H1 (cell line): Measurements from ENCODE around the gene FAF2. TPM values are rescaled to one million over a fixed set of nuclear protein-coding genes. Genes with fewer than 3 reads are reported as not detected.
"Not testable (repeated sequence)": the region's sequence is repeated elsewhere in the genome, so short reads cannot be mapped to it uniquely, and the experiment has no call there.

Source experiments
- CTCF ChIA-PET: fragments of 300-600 bp; sonication (Branson Sonifier 250); formaldehyde crosslinking; loops from one replicate; lab custom pipeline; 2021; ENCODE audit not compliant: partially characterized antibody; lab: Charles Lee
- POLR2A ChIA-PET: fragments of 300-600 bp; sonication (Branson Sonifier 250); formaldehyde crosslinking; loops from one replicate; lab custom pipeline; 2021; ENCODE audit warnings: inconsistent platforms; ENCODE audit not compliant: partially characterized antibody; lab: Charles Lee
- DNase-seq, 2 experiments: peaks; one replicate each; pipeline versions ENCODE4 v3.0.0 to v3.0.0-alpha.2; 2010 to 2022; ENCODE audit warnings: low spot score in 2 of 2, low read depth in 1 of 2, mixed read lengths in 1 of 2
- FAIRE-seq: peaks from 2 replicates; lab custom pipeline; 2011; peaks lifted over from hg19 to GRCh38; lab: Jason Lieb, UNC
- H2AFZ ChIP-seq: 2 replicates; pipeline ENCODE4 v1.8.1; 2012; ENCODE audit warnings: low read length, inconsistent platforms
- H2AK5ac ChIP-seq: 2 replicates; pipeline ENCODE4 v1.6.1; 2013; ENCODE audit warnings: low read depth, low read length
- H2BK120ac ChIP-seq: replicated peaks from 2 replicates; pipeline ENCODE3; 2013; ENCODE audit warnings: low read depth, low read length, inconsistent platforms
- H2BK12ac ChIP-seq: 2 replicates; pipeline ENCODE4 v1.6.1; 2013; ENCODE audit warnings: low read depth, low read length
- H2BK15ac ChIP-seq: 2 replicates; pipeline ENCODE4 v1.6.1; 2013; ENCODE audit warnings: low read length
- H2BK20ac ChIP-seq: 2 replicates; pipeline ENCODE4 v1.6.1; 2013; ENCODE audit warnings: low read length
- H2BK5ac ChIP-seq: 2 replicates; pipeline ENCODE4 v1.6.1; 2013; ENCODE audit warnings: low read depth, low read length
- H3K14ac ChIP-seq: 2 replicates; pipeline ENCODE4 v1.6.1; 2013; ENCODE audit warnings: inconsistent platforms; ENCODE audit not compliant: insufficient read length
- H3K18ac ChIP-seq: 2 replicates; pipeline ENCODE4 v1.6.1; 2013; ENCODE audit warnings: low read length; ENCODE audit errors: extremely low read depth
- H3K23ac ChIP-seq: 2 replicates; pipeline ENCODE4 v1.6.1; 2013; ENCODE audit warnings: inconsistent platforms; ENCODE audit not compliant: insufficient read length
- H3K23me2 ChIP-seq: 2 replicates; pipeline ENCODE4 v1.6.1; 2013; ENCODE audit warnings: low read depth, low read length
- H3K27ac ChIP-seq: 2 replicates; pipeline ENCODE4 v1.6.1; 2011; ENCODE audit warnings: low read depth, low read length, inconsistent platforms
- H3K27me3 ChIP-seq, 4 experiments: replicated peaks in 1 of 4; 1 replicate in 1 of 4; 2 replicates in 3 of 4; pipeline versions ENCODE4 v1.6.1 to v1.8.1; 2011 to 2013; ENCODE audit warnings: low read length in 3 of 4, mild to moderate bottlenecking in 3 of 4, inconsistent platforms in 2 of 4, mixed read lengths in 2 of 4, moderate library complexity in 1 of 4; ENCODE audit not compliant: control insufficient read depth in 3 of 4, insufficient read depth in 3 of 4; ENCODE audit errors: extremely low read depth in 1 of 4
- H3K36me3 ChIP-seq, 4 experiments: 2 replicates each; pipeline versions ENCODE4 v1.6.1 to v1.8.1; 2011 to 2013; ENCODE audit warnings: mild to moderate bottlenecking in 4 of 4, low read length in 3 of 4, moderate library complexity in 2 of 4, control low read depth in 1 of 4, inconsistent platforms in 1 of 4; ENCODE audit not compliant: insufficient read depth in 4 of 4, control insufficient read depth in 2 of 4
- H3K4ac ChIP-seq: replicated peaks from 2 replicates; pipeline ENCODE3; 2013; ENCODE audit warnings: low read length, low read depth, mixed read lengths, inconsistent platforms; ENCODE audit not compliant: insufficient read length
- H3K4me1 ChIP-seq, 4 experiments: replicated peaks in 1 of 4; 1 replicate in 1 of 4; 2 replicates in 3 of 4; pipeline versions ENCODE4 v1.6.1 to v1.8.1; 2011 to 2013; ENCODE audit warnings: low read length in 3 of 4, inconsistent platforms in 2 of 4, mixed read lengths in 1 of 4; ENCODE audit not compliant: insufficient read depth in 4 of 4, control insufficient read depth in 3 of 4
- H3K4me2 ChIP-seq, 2 experiments: 2 replicates each; pipeline versions ENCODE4 v1.6.1 to v1.8.1; 2011 to 2013; ENCODE audit warnings: low read depth in 2 of 2, low read length in 2 of 2, control low read depth in 1 of 2, inconsistent platforms in 1 of 2, mild to moderate bottlenecking in 1 of 2; ENCODE audit not compliant: insufficient read depth in 1 of 2
- H3K4me3 ChIP-seq, 4 experiments: fragments of 200-600, 300-600 bp in 1 of 4; sonication (generic), shearing (Covaris generic), sonication (Bioruptor Twin) in 1 of 4; 2 replicates each; pipeline versions ENCODE4 v1.5.1 to v1.8.1; 2011 to 2016; ENCODE audit warnings: low read length in 4 of 4, low read depth in 3 of 4, control low read depth in 2 of 4, inconsistent platforms in 2 of 4, mild to moderate bottlenecking in 2 of 4, mixed read lengths in 1 of 4, moderate library complexity in 1 of 4; ENCODE audit not compliant: insufficient read depth in 2 of 4; ENCODE audit errors: extremely low read depth in 1 of 4
- H3K56ac ChIP-seq: replicated peaks from 2 replicates; pipeline ENCODE3; 2013; ENCODE audit warnings: low read depth, mild to moderate bottlenecking, mixed read lengths, low read length, inconsistent platforms; ENCODE audit not compliant: insufficient read length
- H3K79me1 ChIP-seq: 2 replicates; pipeline ENCODE4 v1.6.1; 2013; ENCODE audit warnings: low read depth, low read length, control low read depth
- H3K79me2 ChIP-seq, 2 experiments: 2 replicates each; pipeline versions ENCODE4 v1.6.1 to v1.8.1; 2012 to 2013; ENCODE audit warnings: low read length in 2 of 2, mild to moderate bottlenecking in 2 of 2, inconsistent platforms in 1 of 2; ENCODE audit not compliant: insufficient read depth in 2 of 2, control insufficient read depth in 1 of 2
- H3K9ac ChIP-seq, 4 experiments: replicated peaks in 1 of 4; 1 replicate in 1 of 4; 2 replicates in 3 of 4; pipeline versions ENCODE4 v1.6.1 to v1.8.1; 2011 to 2013; ENCODE audit warnings: low read depth in 3 of 4, low read length in 3 of 4, control low read depth in 2 of 4, mild to moderate bottlenecking in 2 of 4, moderate library complexity in 2 of 4, inconsistent platforms in 1 of 4; ENCODE audit errors: extremely low read depth in 1 of 4
- H3K9me3 ChIP-seq, 2 experiments: 2 replicates each; pipeline versions ENCODE4 v1.6.1 to v1.8.1; 2012 to 2013; ENCODE audit warnings: mild to moderate bottlenecking in 2 of 2, moderate library complexity in 2 of 2, control low read depth in 1 of 2, inconsistent platforms in 1 of 2, low read depth in 1 of 2, low read length in 1 of 2, mixed read lengths in 1 of 2; ENCODE audit not compliant: insufficient read depth in 2 of 2
- H4K20me1 ChIP-seq, 2 experiments: replicated peaks in 1 of 2; 2 replicates each; pipeline versions ENCODE3 to v1.8.1; 2011 to 2013; ENCODE audit warnings: inconsistent platforms in 2 of 2, low read length in 2 of 2, mild to moderate bottlenecking in 1 of 2; ENCODE audit not compliant: insufficient read depth in 2 of 2, control insufficient read depth in 1 of 2
- H4K5ac ChIP-seq: 2 replicates; pipeline ENCODE4 v1.6.1; 2013; ENCODE audit warnings: low read length, low read depth, mixed read lengths, inconsistent platforms; ENCODE audit not compliant: insufficient read length
- H4K8ac ChIP-seq: 2 replicates; pipeline ENCODE4 v1.8.0; 2013; ENCODE audit warnings: mild to moderate bottlenecking, moderate library complexity, low read length, inconsistent platforms; ENCODE audit not compliant: insufficient read depth; ENCODE audit errors: extremely low read depth
- H4K91ac ChIP-seq: replicated peaks from 2 replicates; pipeline ENCODE3; 2013; ENCODE audit warnings: low read length, mixed read lengths, inconsistent platforms; ENCODE audit not compliant: insufficient read length
- WGBS, 2 experiments: shearing (Covaris generic) in 1 of 2; methylation state at CpG; one replicate each; pipeline versions ENCODE4 v1.1.6 to v1.1.7; 2013 to 2015; ENCODE audit warnings: low lambda C conversion rate in 2 of 2, mixed read lengths in 2 of 2, inconsistent platforms in 1 of 2, low coverage in 1 of 2, missing lambda C conversion rate in 1 of 2; ENCODE audit not compliant: insufficient replicate concordance in 2 of 2, insufficient coverage in 1 of 2, insufficient read length in 1 of 2; ENCODE audit errors: extremely low coverage in 1 of 2, missing lambda C conversion rate in 1 of 2; 5-methylcytosine and 5-hydroxymethylcytosine counted together
- polyA plus RNA-seq, 7 experiments: library from polyadenylated mRNA; depleted of rRNA in 3 of 7; stranded (reverse) in 5 of 7; unstranded in 2 of 7; fragments of >200 nt in 5 of 7; fragments of 200-250 nt in 2 of 7; gene quantifications; 1 replicate in 5 of 7; 2 replicates in 1 of 7; 4 replicates in 1 of 7; pipeline versions ENCODE4 v1.2.1 to v1.2.3, GENCODE V29; 2011 to 2013; ENCODE audit warnings: missing spikeins in 2 of 7, mixed read lengths in 2 of 7
- total RNA-seq: library from RNA; stranded (reverse); fragmentation: NEBNext Ultra II Directional; extraction: Animal tissue kit (Norgen Biotek cat#: 25700); gene quantifications from 2 replicates; pipeline ENCODE4 v1.2.1, GENCODE V29; 2021

Gene FAF2
- total and polyA plus RNA-seq, 2 of the 8 experiments (the other 6 are each of a cell fraction or from before 2014, with no cell fraction given), result 20.8 to 35.8 TPM

DNA sequence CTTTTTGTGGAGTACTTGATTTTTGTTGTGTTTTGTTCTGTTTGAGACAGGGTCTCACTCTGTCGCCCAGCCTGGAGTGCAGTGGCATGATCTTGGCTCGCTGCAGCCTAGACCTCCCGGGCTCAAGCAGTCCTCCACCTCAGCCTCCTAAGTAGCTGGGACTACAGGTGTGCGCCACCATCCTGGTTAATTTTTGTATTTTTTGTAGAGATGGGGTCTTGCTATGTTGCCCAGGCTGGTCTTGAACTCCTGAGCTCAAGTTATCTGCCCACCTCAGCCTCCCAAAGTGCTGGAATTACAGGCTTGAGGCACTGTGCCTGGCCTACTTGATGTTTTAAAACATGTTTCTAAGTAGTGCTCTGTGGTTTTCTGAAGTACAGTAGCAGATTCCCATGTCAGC is 39.0 kb downstream of the FAF2 start:
- H2AK5ac ChIP-seq, H4K91ac ChIP-seq, H3K4ac ChIP-seq, H3K9me3 ChIP-seq, H3K56ac ChIP-seq, H2AFZ ChIP-seq, H2BK120ac ChIP-seq, H3K4me3 ChIP-seq, H2BK15ac ChIP-seq, H4K5ac ChIP-seq, H3K18ac ChIP-seq, H2BK20ac ChIP-seq, DNase-seq, H3K4me1 ChIP-seq, H3K23me2 ChIP-seq, H4K8ac ChIP-seq, H3K14ac ChIP-seq, H4K20me1 ChIP-seq, H3K4me2 ChIP-seq, H3K79me2 ChIP-seq, FAIRE-seq, H2BK12ac ChIP-seq, H3K9ac ChIP-seq, H3K23ac ChIP-seq, H3K27me3 ChIP-seq, POLR2A ChIA-PET, H2BK5ac ChIP-seq, H3K27ac ChIP-seq, H3K79me1 ChIP-seq: not testable (repeated sequence)
- WGBS, 2 experiments, result 89% methylated on average over 4 of the region's 4 CpGs; no CpG with 5 or more reads in 1 of the 2 experiments
- CTCF ChIA-PET, result interaction anchor here (0.7 to 1.4 kb wide), 4 partner anchors 9 to 1744 kb away, joined by 3 read pairs; partner anchors contain the start of gene CLTB
- H3K36me3 ChIP-seq, result peaks cover 9 to 41% (median 26%) of the 10 kb centered on the region in 4 experiments
